ENCODE data around the gene SATB2. TPM values are rescaled to one million over a fixed set of nuclear protein-coding genes. Genes with fewer than 3 reads are reported as not detected.

SATB2 gene
- total and polyA plus RNA-seq, 2 experiments from 2014 or later: 1.6 to 6.0 TPM

DNA sequence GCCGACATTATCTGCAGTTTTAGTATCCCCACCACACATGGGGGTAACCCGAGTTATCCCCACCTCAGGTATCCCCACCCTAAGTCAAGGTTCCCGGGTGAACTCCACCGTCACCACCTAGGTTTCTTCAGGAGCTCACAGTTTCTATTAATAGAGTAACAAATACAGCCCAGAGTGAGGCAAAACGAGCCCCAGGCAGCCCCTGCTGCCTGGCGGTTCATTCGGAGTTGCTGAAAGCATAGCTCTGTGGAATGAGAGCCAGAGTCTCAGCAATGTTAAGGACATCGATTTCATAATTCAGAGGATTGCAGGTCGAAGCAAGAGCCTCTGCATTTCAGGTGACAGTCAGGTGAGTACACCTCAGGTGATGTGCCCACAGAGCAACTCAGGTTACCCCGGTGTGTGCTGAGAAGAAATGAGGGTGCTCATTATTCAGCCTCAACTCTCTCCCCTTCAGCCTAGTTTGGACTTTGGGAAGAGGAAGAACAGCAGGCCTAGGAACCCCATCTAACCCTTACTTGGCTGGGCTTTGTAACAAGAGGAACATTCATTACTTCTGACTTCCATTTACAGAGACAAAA is 10.7 kb downstream of the SATB2 start (continued):
- TF ChIP-seq, protein P1, sequence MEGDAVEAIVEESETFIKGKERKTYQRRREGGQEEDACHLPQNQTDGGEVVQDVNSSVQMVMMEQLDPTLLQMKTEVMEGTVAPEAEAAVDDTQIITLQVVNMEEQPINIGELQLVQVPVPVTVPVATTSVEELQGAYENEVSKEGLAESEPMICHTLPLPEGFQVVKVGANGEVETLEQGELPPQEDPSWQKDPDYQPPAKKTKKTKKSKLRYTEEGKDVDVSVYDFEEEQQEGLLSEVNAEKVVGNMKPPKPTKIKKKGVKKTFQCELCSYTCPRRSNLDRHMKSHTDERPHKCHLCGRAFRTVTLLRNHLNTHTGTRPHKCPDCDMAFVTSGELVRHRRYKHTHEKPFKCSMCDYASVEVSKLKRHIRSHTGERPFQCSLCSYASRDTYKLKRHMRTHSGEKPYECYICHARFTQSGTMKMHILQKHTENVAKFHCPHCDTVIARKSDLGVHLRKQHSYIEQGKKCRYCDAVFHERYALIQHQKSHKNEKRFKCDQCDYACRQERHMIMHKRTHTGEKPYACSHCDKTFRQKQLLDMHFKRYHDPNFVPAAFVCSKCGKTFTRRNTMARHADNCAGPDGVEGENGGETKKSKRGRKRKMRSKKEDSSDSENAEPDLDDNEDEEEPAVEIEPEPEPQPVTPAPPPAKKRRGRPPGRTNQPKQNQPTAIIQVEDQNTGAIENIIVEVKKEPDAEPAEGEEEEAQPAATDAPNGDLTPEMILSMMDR (conservative IDR thresholded peaks at IDR 0.05; ENCODE audit: low read depth in 2 of 2): no peak
- TF ChIP-seq ZNF331 (CRISPR knock-in tag; IDR thresholded peaks at IDR 0.05; ENCODE audit: low read depth): no peak
- no peak for TF ChIP-seq EZH2phosphoT487 (IDR thresholded peaks at IDR 0.05; ENCODE audit: unreplicated experiment)
- TF ChIP-seq, protein P2, sequence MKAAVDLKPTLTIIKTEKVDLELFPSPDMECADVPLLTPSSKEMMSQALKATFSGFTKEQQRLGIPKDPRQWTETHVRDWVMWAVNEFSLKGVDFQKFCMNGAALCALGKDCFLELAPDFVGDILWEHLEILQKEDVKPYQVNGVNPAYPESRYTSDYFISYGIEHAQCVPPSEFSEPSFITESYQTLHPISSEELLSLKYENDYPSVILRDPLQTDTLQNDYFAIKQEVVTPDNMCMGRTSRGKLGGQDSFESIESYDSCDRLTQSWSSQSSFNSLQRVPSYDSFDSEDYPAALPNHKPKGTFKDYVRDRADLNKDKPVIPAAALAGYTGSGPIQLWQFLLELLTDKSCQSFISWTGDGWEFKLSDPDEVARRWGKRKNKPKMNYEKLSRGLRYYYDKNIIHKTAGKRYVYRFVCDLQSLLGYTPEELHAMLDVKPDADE (IDR thresholded peaks at IDR 0.05): no peak
- no peak for TF ChIP-seq POLR2AphosphoS5 (IDR thresholded peaks at IDR 0.05; ENCODE audit: low read depth)
- no peak for TF ChIP-seq ZNF114 (CRISPR knock-in tag; IDR thresholded peaks at IDR 0.05)
- TF ChIP-seq EZH2 (IDR thresholded peaks at IDR 0.05; ENCODE audit: low read depth, unreplicated experiment): no peak

- no peak overlapping the region for H2AFZ ChIP-seq
- no peaks in the 10 kb centered on the region for H3F3A ChIP-seq (replicated peaks; ENCODE audit: low read depth)
- no peaks in the 10 kb centered on the region for H3K9me3 Mint-ChIP-seq
- H3K79me2 ChIP-seq (replicated peaks; ENCODE audit: insufficient read depth): no peaks in the 10 kb centered on the region; the same call in 1 of the 2 replicates
- H3K4me1 ChIP-seq (ENCODE audit: insufficient read depth): peaks cover 10% of the 10 kb centered on the region; the same call in 1 of the 2 replicates
- no peak overlapping the region for H3K27ac Mint-ChIP-seq
- no peaks in the 10 kb centered on the region for H3K36me3 ChIP-seq (ENCODE audit: insufficient read depth)
- no peaks in the 10 kb centered on the region for H3K27me3 ChIP-seq (ENCODE audit: insufficient read depth)
- H3K9me2 ChIP-seq (ENCODE audit: insufficient read depth): no peaks in the 10 kb centered on the region
- H3K4me3 Mint-ChIP-seq: no peak overlapping the region
- no peaks in the 10 kb centered on the region for H3K36me3 Mint-ChIP-seq (ENCODE audit: low read depth)
- H4K20me1 ChIP-seq (replicated peaks; ENCODE audit: insufficient read depth): no peaks in the 10 kb centered on the region
- H3K27ac ChIP-seq (ENCODE audit: low read depth): no peak overlapping the region
- H3K27me3 Mint-ChIP-seq (ENCODE audit: insufficient read depth, low read depth, poor library complexity): no peaks in the 10 kb centered on the region
- peaks cover 24% of the 10 kb centered on the region; the same call in 2 of the 3 replicates for H3K4me1 Mint-ChIP-seq
- DNase-seq (ENCODE audit: low spot score): no peak
- no peak overlapping the region for H3K4me3 ChIP-seq
- H3K4me2 ChIP-seq: no peak overlapping the region
- ATAC-seq: no peak
- TF ChIP-seq NANOG (IDR thresholded peaks at IDR 0.05; ENCODE audit: borderline replicate concordance) (no peak), EZH2 (IDR thresholded peaks at IDR 0.05; ENCODE audit: low read depth, unreplicated experiment) (no peak), JUNB (IDR thresholded peaks at IDR 0.05; ENCODE audit: unreplicated experiment) (no peak), EZH2phosphoT487 (IDR thresholded peaks at IDR 0.05; ENCODE audit: unreplicated experiment) (no peak), REST (IDR thresholded peaks at IDR 0.05; ENCODE audit: unreplicated experiment) (no peak)
- TF ChIP-seq, protein P2 (IDR thresholded peaks at IDR 0.05): no peak
Measured at GRCh38 chr2:199444749-199445148, 13.0 kb downstream of the SATB2 start.
